DND-41 (cell line): ENCODE measurements around the gene MT1HL1.

Experiments
- ATAC-seq: fragments of 200-7000 bp; cut with Tn5 transposase; 3 replicates; pipeline ENCODE4 v1.9.1; 2021; ENCODE audit warnings: low read depth; ENCODE audit not compliant: insufficient read depth
- DNase-seq: peaks from one replicate; pipeline ENCODE4 v3.0.0-alpha.2; 2020
- H2AFZ ChIP-seq: 2 replicates; pipeline ENCODE4 v1.6.0; 2012; ENCODE audit warnings: low read depth, low read length
- H3K27ac ChIP-seq: 2 replicates; pipeline ENCODE4 v1.5.1; 2012; ENCODE audit warnings: low read length, inconsistent platforms
- H3K27me3 ChIP-seq: fragments of 200-600 bp; sonication (generic); 2 replicates; pipeline ENCODE4 v1.6.0; 2012; ENCODE audit warnings: low read length, mild to moderate bottlenecking, inconsistent platforms; ENCODE audit not compliant: insufficient read depth, poor library complexity
- H3K36me3 ChIP-seq: 2 replicates; pipeline ENCODE4 v1.5.1; 2012; ENCODE audit warnings: low read length, inconsistent platforms; ENCODE audit not compliant: insufficient read depth
- H3K4me1 ChIP-seq: 2 replicates; pipeline ENCODE4 v1.5.1; 2012; ENCODE audit warnings: mild to moderate bottlenecking, low read length; ENCODE audit not compliant: insufficient read depth
- H3K4me2 ChIP-seq: 2 replicates; pipeline ENCODE4 v1.6.0; 2012; ENCODE audit warnings: mild to moderate bottlenecking, moderate library complexity, low read length, inconsistent platforms; ENCODE audit not compliant: insufficient read depth
- H3K4me3 ChIP-seq, 2 experiments: fragments of 200-600 bp in 1 of 2; shearing (Covaris generic) in 1 of 2; 2 replicates each; pipeline ENCODE4 v1.5.1; 2012 to 2016; ENCODE audit warnings: inconsistent platforms in 2 of 2, low read length in 2 of 2, mild to moderate bottlenecking in 2 of 2, low read depth in 1 of 2, moderate library complexity in 1 of 2
- H3K79me2 ChIP-seq: 2 replicates; pipeline ENCODE4 v1.6.0; 2012; ENCODE audit warnings: low read length, inconsistent platforms; ENCODE audit not compliant: insufficient read depth
- H3K9ac ChIP-seq: 2 replicates; pipeline ENCODE4 v1.6.0; 2012; ENCODE audit warnings: low read depth, mild to moderate bottlenecking, inconsistent platforms, low read length, moderate library complexity
- H3K9me3 ChIP-seq: 2 replicates; pipeline ENCODE4 v1.5.1; 2012; ENCODE audit warnings: low read length, moderate library complexity, mild to moderate bottlenecking, inconsistent platforms; ENCODE audit not compliant: insufficient read depth, severe bottlenecking
- H4K20me1 ChIP-seq: 2 replicates; pipeline ENCODE4 v1.6.0; 2012; ENCODE audit warnings: low read length; ENCODE audit not compliant: insufficient read depth
- CTCF ChIP-seq: IDR thresholded peaks from 2 replicates; pipeline ENCODE4 v1.5.1; 2012; ENCODE audit warnings: borderline replicate concordance, low read length, moderate library complexity, mild to moderate bottlenecking; ENCODE audit not compliant: poor library complexity, severe bottlenecking; ENCODE audit errors: extremely low read depth
- EZH2 ChIP-seq: IDR thresholded peaks from 3 replicates; pipeline ENCODE4 v1.6.1; 2012; ENCODE audit warnings: borderline replicate concordance, low read depth, mild to moderate bottlenecking, moderate library complexity, low read length, inconsistent platforms; ENCODE audit not compliant: severe bottlenecking

Gene MT1HL1

DNA sequence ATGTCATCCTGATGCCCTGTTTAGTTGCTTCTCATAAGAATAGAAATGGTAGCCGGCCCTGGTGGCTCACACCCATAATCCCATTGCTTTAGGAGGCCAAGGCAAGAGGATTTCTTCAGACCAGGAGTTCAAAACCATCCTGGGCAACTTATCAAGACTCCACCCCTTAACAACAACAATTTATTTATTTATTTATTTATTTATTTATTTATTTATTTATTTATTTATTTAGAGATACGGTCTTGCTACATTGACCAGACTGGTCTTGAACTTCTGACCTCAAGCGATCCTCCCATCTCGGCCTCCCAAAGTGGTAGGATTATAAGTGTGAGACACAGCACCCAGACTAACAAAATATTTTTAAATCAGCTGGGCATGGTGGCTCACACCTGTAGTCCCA, 4.0 kb downstream of the MT1HL1 start:
- Histone ChIP-seq H3K27ac (no peak overlapping the region), H3K36me3 (no peaks in the 10 kb centered on the region), H4K20me1 (no peaks in the 10 kb centered on the region), H3K4me3 (no peak overlapping the region), H3K4me1 (no peaks in the 10 kb centered on the region), H3K27me3 (no peaks in the 10 kb centered on the region), H2AFZ (no peak overlapping the region), H3K9ac (no peak overlapping the region), H3K9me3 (no peaks in the 10 kb centered on the region), H3K4me2 (no peak overlapping the region), H3K79me2 (no peaks in the 10 kb centered on the region)
- no peak for ATAC-seq
- DNase-seq: no peak
- TF ChIP-seq EZH2 (no peak), CTCF (no peak)

- no peak overlapping the region for H3K9ac ChIP-seq
- H3K79me2 ChIP-seq: no peaks in the 10 kb centered on the region
- no peaks in the 10 kb centered on the region for H3K27me3 ChIP-seq
- H3K4me3 ChIP-seq: no peak overlapping the region
- TF ChIP-seq EZH2: no peak
- TF ChIP-seq CTCF: no peak
- no peaks in the 10 kb centered on the region for H4K20me1 ChIP-seq
- no peak overlapping the region for H3K4me2 ChIP-seq
- H3K4me1 ChIP-seq: no peaks in the 10 kb centered on the region
- ATAC-seq: no peak
- H3K27ac ChIP-seq: no peak overlapping the region
- H3K9me3 ChIP-seq: no peaks in the 10 kb centered on the region
- no peak overlapping the region for H2AFZ ChIP-seq
- no peaks in the 10 kb centered on the region for H3K36me3 ChIP-seq
- DNase-seq: no peak
Measured at GRCh38 chr1:236998546-236998945, 5.7 kb downstream of the MT1HL1 start.

DNA sequence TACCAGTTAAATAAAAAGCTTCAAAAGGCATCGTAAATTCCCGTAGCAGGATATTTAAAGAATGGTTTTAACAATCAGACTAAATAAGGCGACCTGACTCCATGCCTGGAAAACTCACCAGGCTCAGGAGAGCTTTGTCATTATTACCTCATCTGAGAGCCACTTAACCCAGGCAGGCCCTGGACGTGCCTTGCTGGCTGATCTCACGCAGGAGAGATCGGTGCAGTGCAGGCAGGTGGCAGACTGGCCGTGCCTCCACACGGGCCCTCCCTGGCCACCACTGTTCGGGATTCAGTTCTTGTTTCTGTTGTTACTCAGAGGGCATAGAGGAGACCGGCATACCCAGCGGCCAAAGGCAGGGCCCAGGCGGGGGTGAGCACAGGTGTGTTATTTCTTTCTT, 6.4 kb downstream of the MT1HL1 start:
- TF ChIP-seq EZH2: no peak
- TF ChIP-seq CTCF: no peak
- ATAC-seq (no peak), DNase-seq (no peak)
- H3K4me1 ChIP-seq: no peaks in the 10 kb centered on the region
- H3K4me3 ChIP-seq: no peak overlapping the region
- H3K9ac ChIP-seq: no peak overlapping the region
- no peaks in the 10 kb centered on the region for H3K36me3 ChIP-seq
- no peak overlapping the region for H3K4me2 ChIP-seq
- no peak overlapping the region for H3K27ac ChIP-seq
- H4K20me1 ChIP-seq: no peaks in the 10 kb centered on the region
- no peaks in the 10 kb centered on the region for H3K9me3 ChIP-seq
- H2AFZ ChIP-seq: no peak overlapping the region
- no peaks in the 10 kb centered on the region for H3K79me2 ChIP-seq
- no peaks in the 10 kb centered on the region for H3K27me3 ChIP-seq

GRCh38 chr1:236997361-236997760, 6.9 kb downstream of the MT1HL1 start:
- TF ChIP-seq CTCF (no peak), EZH2 (no peak)
- no peaks in the 10 kb centered on the region for H3K4me1 ChIP-seq
- H3K27ac ChIP-seq: no peak overlapping the region
- ATAC-seq (no peak), DNase-seq (no peak)
- no peak overlapping the region for H3K4me3 ChIP-seq
- no peak overlapping the region for H2AFZ ChIP-seq
- H3K9me3 ChIP-seq: no peaks in the 10 kb centered on the region
- no peaks in the 10 kb centered on the region for H3K79me2 ChIP-seq
- no peak overlapping the region for H3K9ac ChIP-seq
- H3K4me2 ChIP-seq: no peak overlapping the region
- H4K20me1 ChIP-seq: no peaks in the 10 kb centered on the region
- H3K36me3 ChIP-seq: no peaks in the 10 kb centered on the region
- H3K27me3 ChIP-seq: no peaks in the 10 kb centered on the region
